Uterus (tissue), 4 donors: ENCODE results near the gene CEACAM5. TPM values are rescaled to one million over a fixed set of nuclear protein-coding genes. Genes with fewer than 3 reads are reported as not detected.

Source experiments
- DNase-seq, 2 donors: peaks; one replicate each; pipeline ENCODE4 v3.0.0-alpha.2; 2019 to 2020
- H3K27ac ChIP-seq, 2 donors: fragments of 200-600 bp; sonication (generic); 1 replicate in 1 of 2; 2 replicates in 1 of 2; pipeline ENCODE4 v1.5.1; 2016 to 2018
- H3K27me3 ChIP-seq, 2 donors: fragments of 200-600 bp; sonication (generic); one replicate each; pipeline ENCODE4 v1.5.1; 2018 to 2019; ENCODE audit warnings: control low read depth in 1 of 2
- H3K36me3 ChIP-seq, 2 donors: fragments of 200-600 bp; sonication (generic); one replicate each; pipeline ENCODE4 v1.5.1; 2019; ENCODE audit warnings: control low read depth in 1 of 2
- H3K4me1 ChIP-seq, 2 donors: fragments of 200-600 bp; sonication (generic); one replicate each; pipeline ENCODE4 v1.5.1; 2018 to 2019; ENCODE audit warnings: control low read depth in 1 of 2
- H3K4me3 ChIP-seq, 2 donors: fragments of 200-600 bp; sonication (generic); 1 replicate in 1 of 2; 2 replicates in 1 of 2; pipeline ENCODE4 v1.5.1; 2018 to 2019; ENCODE audit warnings: mild to moderate bottlenecking in 1 of 2
- H3K9me3 ChIP-seq, 2 donors: fragments of 200-600 bp; sonication (generic); one replicate each; pipeline ENCODE4 v1.5.1; 2019; ENCODE audit warnings: control low read depth in 1 of 2
- POLR2A ChIP-seq, 2 donors: fragments of 450-650 bp; IDR thresholded peaks; one replicate each; pipeline ENCODE4 v1.6.1; 2016; ENCODE audit warnings: antibody characterized with exemption in 2 of 2, mild to moderate bottlenecking in 1 of 2, moderate library complexity in 1 of 2
- intact Hi-C: fragments of 100-400 bp; cut with DNase I; formaldehyde crosslinking; loops from one replicate; pipeline ENCODE4 v1.15.1; 2023; ENCODE audit warnings: low total_unique reads
- total RNA-seq, 4 donors: library from RNA; depleted of rRNA in 3 of 4; stranded (reverse); fragments of >200 nt in 3 of 4; gene quantifications; one replicate each; pipeline versions ENCODE4 v1.1.0 to v1.2.4, GENCODE V29; 2014 to 2023
- TF ChIP-seq, protein P1 (sequence below), 4 experiments: fragments of 200-600 bp in 2 of 4; fragments of 450-650 bp in 2 of 4; sonication (generic) in 2 of 4; IDR thresholded peaks; one replicate each; pipeline ENCODE4 v1.5.1; 2016 to 2019; ENCODE audit warnings: antibody characterized with exemption in 4 of 4, mild to moderate bottlenecking in 2 of 4, moderate library complexity in 1 of 4
- donor health status: DM: yes; HTN: yes; CAD: no.

Gene CEACAM5
- total RNA-seq, 4 donors from 2014 or later: 0.29 to 0.51 TPM; not detected in 2

DNA sequence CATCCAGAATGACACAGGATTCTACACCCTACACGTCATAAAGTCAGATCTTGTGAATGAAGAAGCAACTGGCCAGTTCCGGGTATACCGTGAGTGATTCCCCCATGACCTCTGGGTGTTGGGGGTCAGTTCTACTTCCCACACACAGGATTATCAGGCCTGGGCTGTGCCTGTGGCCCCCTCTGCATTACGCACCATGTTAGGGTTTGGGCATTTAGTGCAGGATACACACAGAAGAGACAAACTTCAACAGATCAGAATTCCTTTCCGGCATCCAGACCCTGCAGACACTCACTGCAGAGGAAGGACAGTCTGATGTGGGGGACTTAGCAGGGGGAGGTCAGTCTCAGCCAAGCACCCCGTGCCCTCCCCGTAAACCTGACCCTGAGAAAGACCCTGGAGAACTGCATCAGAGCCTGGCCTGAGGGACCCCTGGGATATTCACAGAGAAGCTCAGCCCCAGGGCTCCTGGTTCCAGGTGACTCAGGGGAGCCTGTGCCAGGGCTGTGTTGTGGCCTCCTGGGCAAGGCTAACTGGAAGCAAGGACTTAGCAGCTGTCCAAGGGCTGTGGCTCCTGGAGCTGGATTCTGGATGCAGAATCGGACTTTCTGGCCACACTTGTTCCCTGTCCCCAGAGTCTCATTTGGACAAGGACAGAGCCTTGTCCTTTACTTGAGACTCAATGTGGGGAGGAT is 1.7 kb downstream of the CEACAM5 start:
- TF ChIP-seq POLR2A (IDR thresholded peaks at IDR 0.05): no peak
- TF ChIP-seq, protein P1, sequence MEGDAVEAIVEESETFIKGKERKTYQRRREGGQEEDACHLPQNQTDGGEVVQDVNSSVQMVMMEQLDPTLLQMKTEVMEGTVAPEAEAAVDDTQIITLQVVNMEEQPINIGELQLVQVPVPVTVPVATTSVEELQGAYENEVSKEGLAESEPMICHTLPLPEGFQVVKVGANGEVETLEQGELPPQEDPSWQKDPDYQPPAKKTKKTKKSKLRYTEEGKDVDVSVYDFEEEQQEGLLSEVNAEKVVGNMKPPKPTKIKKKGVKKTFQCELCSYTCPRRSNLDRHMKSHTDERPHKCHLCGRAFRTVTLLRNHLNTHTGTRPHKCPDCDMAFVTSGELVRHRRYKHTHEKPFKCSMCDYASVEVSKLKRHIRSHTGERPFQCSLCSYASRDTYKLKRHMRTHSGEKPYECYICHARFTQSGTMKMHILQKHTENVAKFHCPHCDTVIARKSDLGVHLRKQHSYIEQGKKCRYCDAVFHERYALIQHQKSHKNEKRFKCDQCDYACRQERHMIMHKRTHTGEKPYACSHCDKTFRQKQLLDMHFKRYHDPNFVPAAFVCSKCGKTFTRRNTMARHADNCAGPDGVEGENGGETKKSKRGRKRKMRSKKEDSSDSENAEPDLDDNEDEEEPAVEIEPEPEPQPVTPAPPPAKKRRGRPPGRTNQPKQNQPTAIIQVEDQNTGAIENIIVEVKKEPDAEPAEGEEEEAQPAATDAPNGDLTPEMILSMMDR (IDR thresholded peaks at IDR 0.05): no peak
- DNase-seq: no peak
- no peaks in the 10 kb centered on the region for H3K36me3 ChIP-seq
- no peak overlapping the region for H3K4me3 ChIP-seq
- H3K27me3 ChIP-seq: no peaks in the 10 kb centered on the region
- no peak overlapping the region for H3K27ac ChIP-seq
- no peaks in the 10 kb centered on the region for H3K9me3 ChIP-seq
- intact Hi-C loops: no loop called here
- no peaks in the 10 kb centered on the region for H3K4me1 ChIP-seq

GRCh38 chr19:41711376-41712261 is 3.2 kb downstream of the CEACAM5 start:
- H3K4me3 ChIP-seq: no peak overlapping the region
- no peaks in the 10 kb centered on the region for H3K9me3 ChIP-seq
- no peak for DNase-seq

DNA sequence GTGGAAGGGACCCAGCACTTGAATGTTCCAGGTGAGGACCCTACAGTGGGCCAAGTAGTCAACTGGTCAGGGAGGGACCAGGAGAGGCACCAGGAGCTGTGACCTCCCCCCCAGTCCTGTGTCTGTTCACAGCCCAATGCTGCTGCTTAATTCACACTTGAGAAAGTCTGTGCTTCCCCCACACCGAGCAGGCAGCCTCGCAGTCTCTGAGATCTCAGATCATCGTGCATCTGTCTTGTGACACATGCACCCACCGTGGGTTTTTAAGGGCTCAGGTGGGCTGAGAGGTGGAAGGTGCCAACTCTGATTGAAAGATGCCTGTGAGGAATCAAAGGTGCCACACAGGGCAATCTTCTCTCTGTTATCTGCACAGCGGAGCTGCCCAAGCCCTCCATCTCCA is 6.2 kb downstream of the CEACAM5 start:
- no peaks in the 10 kb centered on the region for H3K4me1 ChIP-seq

More at GRCh38 chr19:41711376-41712261, 3.2 kb downstream of the CEACAM5 start:
- Histone ChIP-seq H3K27me3 (no peaks in the 10 kb centered on the region), H3K4me1 (no peaks in the 10 kb centered on the region), H3K27ac (no peak overlapping the region), H3K36me3 (no peaks in the 10 kb centered on the region)
- TF ChIP-seq, protein P1 (IDR thresholded peaks at IDR 0.05): no peak
- TF ChIP-seq POLR2A (IDR thresholded peaks at IDR 0.05): no peak
- intact Hi-C loops: no loop called here

DNA sequence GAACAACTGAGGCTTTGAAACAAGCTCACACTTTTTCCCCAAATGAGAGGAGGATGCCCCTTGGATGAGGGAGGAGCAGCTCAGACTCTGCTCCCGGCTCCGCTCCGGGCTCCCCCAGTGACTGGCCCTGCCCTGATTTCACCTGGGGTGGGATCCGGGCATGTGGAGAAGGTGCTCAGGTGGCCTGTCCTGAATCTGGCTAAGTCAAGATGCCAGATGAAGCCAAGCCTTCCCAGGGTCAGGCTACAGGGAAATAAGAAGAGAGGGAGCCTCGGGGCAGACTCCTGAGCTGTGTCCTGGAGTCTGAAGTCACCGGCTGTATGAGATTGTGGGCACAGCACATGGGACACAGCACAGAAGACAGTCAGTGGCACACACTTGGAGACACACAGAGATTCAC is 10.3 kb downstream of the CEACAM5 start:
- intact Hi-C loops: no loop called here
- Histone ChIP-seq H3K27ac (no peak overlapping the region), H3K9me3 (no peaks in the 10 kb centered on the region), H3K4me3 (no peak overlapping the region), H3K36me3 (no peaks in the 10 kb centered on the region), H3K4me1 (no peaks in the 10 kb centered on the region), H3K27me3 (no peaks in the 10 kb centered on the region)
- DNase-seq: no peak
- TF ChIP-seq, protein P1 (IDR thresholded peaks at IDR 0.05): no peak
- TF ChIP-seq POLR2A (IDR thresholded peaks at IDR 0.05): no peak

More for the DNA sequence above, 6.2 kb downstream of the CEACAM5 start:
- H3K27ac ChIP-seq: no peak overlapping the region
- TF ChIP-seq, protein P1 (IDR thresholded peaks at IDR 0.05): no peak
- no peak for TF ChIP-seq POLR2A (IDR thresholded peaks at IDR 0.05)
- intact Hi-C loops: no loop called here
- no peak for DNase-seq
- no peak overlapping the region for H3K4me3 ChIP-seq
- no peaks in the 10 kb centered on the region for H3K27me3 ChIP-seq
- no peaks in the 10 kb centered on the region for H3K9me3 ChIP-seq
- no peaks in the 10 kb centered on the region for H3K36me3 ChIP-seq

GRCh38 chr19:41720103-41720502 is 11.7 kb downstream of the CEACAM5 start:
- TF ChIP-seq POLR2A (IDR thresholded peaks at IDR 0.05): no peak
- TF ChIP-seq, protein P1 (IDR thresholded peaks at IDR 0.05): no peak
- intact Hi-C loops: no loop called here
- Histone ChIP-seq H3K4me3 (no peak overlapping the region), H3K9me3 (no peaks in the 10 kb centered on the region), H3K27me3 (no peaks in the 10 kb centered on the region), H3K27ac (no peak overlapping the region), H3K4me1 (no peaks in the 10 kb centered on the region), H3K36me3 (no peaks in the 10 kb centered on the region)
- DNase-seq: no peak
